GM21717 (cell line): ENCODE results near the gene OR7D4.
"Not testable (repeated sequence)": the region's sequence is repeated elsewhere in the genome, so short reads cannot be mapped to it uniquely, and the experiment has no call there.

Experiments
- ATAC-seq: cut with Tn5 transposase; IDR thresholded peaks from one replicate; pipeline ENCODE4 v1.9.1; 2021; ENCODE audit warnings: mild to moderate bottlenecking, moderate library complexity; ENCODE audit not compliant: unreplicated experiment

The OR7D4 gene

GRCh38 chr19:9219489-9219888 is at the start of gene OR7D4:
Gene OR7D4 (minus strand): TSS chr19:9219589. CDS start chr19:9214837, 4,752 bp downstream.
- no peak for ATAC-seq

- no peak for ATAC-seq
These were observed 31.8 kb upstream of the OR7D4 start for GRCh38 chr19:9251236-9251635.

- ATAC-seq: no peak
These were observed 31.2 kb upstream of the OR7D4 start, which contains the start of gene OR7E24 for GRCh38 chr19:9250630-9251029. Gene OR7E24 (plus strand): TSS chr19:9250930. CDS start chr19:9251044, 114 bp downstream.

GRCh38 chr19:9205501-9206113 is 13.8 kb downstream of the OR7D4 start:
- no peak for ATAC-seq

GRCh38 chr19:9198044-9198443 is 21.3 kb downstream of the OR7D4 start:
- ATAC-seq: not testable (repeated sequence)

- ATAC-seq: no peak
These were observed 29.9 kb downstream of the OR7D4 start for GRCh38 chr19:9189535-9189934.

- ATAC-seq: no peak
These were observed 32.2 kb downstream of the OR7D4 start for GRCh38 chr19:9187191-9187590.

GRCh38 chr19:9183000-9183399 is 36.4 kb downstream of the OR7D4 start:
- ATAC-seq: no peak

- no peak for ATAC-seq
These were observed 40.5 kb downstream of the OR7D4 start, which contains the start of gene OR7D2 for GRCh38 chr19:9178901-9179300. Gene OR7D2 (plus strand): TSS chr19:9178979. CDS start chr19:9185782, 6,803 bp downstream.

GRCh38 chr19:9175326-9175725 is 44.1 kb downstream of the OR7D4 start:
- no peak for ATAC-seq

- ATAC-seq: no peak
These were observed 47.9 kb downstream of the OR7D4 start for GRCh38 chr19:9171393-9171991.

- no peak for ATAC-seq
These were observed 52.5 kb downstream of the OR7D4 start for GRCh38 chr19:9166846-9167245.

- ATAC-seq: no peak
These were observed 54.1 kb downstream of the OR7D4 start for GRCh38 chr19:9165261-9165660.

GRCh38 chr19:9161427-9161826 is 58.0 kb downstream of the OR7D4 start:
- no peak for ATAC-seq
